Measurements from ENCODE around the gene SPATA21. TPM values are rescaled to one million over a fixed set of nuclear protein-coding genes. Genes with fewer than 3 reads are reported as not detected.
"Not testable (repeated sequence)": the region's sequence is repeated elsewhere in the genome, so short reads cannot be mapped to it uniquely, and the experiment has no call there.

SPATA21 gene
- total RNA-seq = not detected
- long read RNA-seq, partial matches to known transcripts = 0 of 2 reads
- long read RNA-seq, other reads (novel, unspliced or antisense) = 2 of 2 reads

- Histone ChIP-seq H3K4me3 (no peak within 1 kb of the TSS), H3K27me3 (ENCODE audit: low read depth) (no peaks in the 10 kb centered on the region), H3K27ac (replicated peaks) (no peak within 1 kb of the TSS), H3K36me3 (no peaks in the 10 kb centered on the region), H3K4me1 (peaks cover 28% of the 10 kb centered on the region), H3K9me3 (replicated peaks) (no peaks in the 10 kb centered on the region)
- TF ChIP-seq CTCF (IDR thresholded peaks at IDR 0.05; ENCODE audit: borderline replicate concordance) = no peak
- intact Hi-C loops (cut with micrococcal nuclease) = no loop called here
- no peak for DNase-seq
These were observed at the start of gene SPATA21 for GRCh38 chr1:16436946-16437474. TSS of gene SPATA21 (minus strand) at chr1:16437424. CDS start at chr1:16431371, 6,053 bp downstream.

- H3K9me3 ChIP-seq (replicated peaks); DNase-seq; H3K27ac ChIP-seq (replicated peaks); intact Hi-C loops (cut with micrococcal nuclease); H3K4me3 ChIP-seq; H3K27me3 ChIP-seq (ENCODE audit: low read depth); H3K4me1 ChIP-seq: not testable (repeated sequence)
- H3K36me3 ChIP-seq = peaks cover 63% of the 10 kb centered on the region
These were observed 49.8 kb upstream of the SPATA21 start for GRCh38 chr1:16487011-16487410.

- H3K4me3 ChIP-seq; H3K27me3 ChIP-seq (ENCODE audit: low read depth); H3K9me3 ChIP-seq (replicated peaks); DNase-seq; H3K4me1 ChIP-seq; intact Hi-C loops (cut with micrococcal nuclease); H3K27ac ChIP-seq (replicated peaks): not testable (repeated sequence)
- peaks cover 70% of the 10 kb centered on the region for H3K36me3 ChIP-seq
These were observed 49.1 kb upstream of the SPATA21 start for GRCh38 chr1:16486316-16486715.

- Histone ChIP-seq H3K27ac (replicated peaks) (no peak overlapping the region), H3K36me3 (peaks cover 83% of the 10 kb centered on the region), H3K4me3 (no peak overlapping the region), H3K4me1 (no peaks in the 10 kb centered on the region), H3K27me3 (ENCODE audit: low read depth) (no peaks in the 10 kb centered on the region), H3K9me3 (replicated peaks) (no peaks in the 10 kb centered on the region)
- intact Hi-C loops (cut with micrococcal nuclease) = no loop called here
- TF ChIP-seq CTCF (IDR thresholded peaks at IDR 0.05; ENCODE audit: borderline replicate concordance) = no peak
- DNase-seq = no peak
These were observed 47.7 kb upstream of the SPATA21 start for GRCh38 chr1:16484931-16485330.

GRCh38 chr1:16484501-16484835 is 47.2 kb upstream of the SPATA21 start:
- Histone ChIP-seq H3K4me1 (no peaks in the 10 kb centered on the region), H3K27me3 (ENCODE audit: low read depth) (no peaks in the 10 kb centered on the region), H3K27ac (replicated peaks) (no peak overlapping the region), H3K9me3 (replicated peaks) (no peaks in the 10 kb centered on the region), H3K36me3 (peaks cover 83% of the 10 kb centered on the region), H3K4me3 (no peak overlapping the region)
- DNase-seq = no peak
- TF ChIP-seq CTCF (IDR thresholded peaks at IDR 0.05; ENCODE audit: borderline replicate concordance) = no peak
- intact Hi-C loops (cut with micrococcal nuclease) = no loop called here

GRCh38 chr1:16483639-16484500 is 46.6 kb upstream of the SPATA21 start:
- H3K9me3 ChIP-seq (replicated peaks); H3K27me3 ChIP-seq (ENCODE audit: low read depth); H3K4me3 ChIP-seq; DNase-seq; H3K4me1 ChIP-seq; H3K27ac ChIP-seq (replicated peaks); intact Hi-C loops (cut with micrococcal nuclease): not testable (repeated sequence)
- peaks cover 79% of the 10 kb centered on the region for H3K36me3 ChIP-seq

- H3K27ac ChIP-seq (replicated peaks); intact Hi-C loops (cut with micrococcal nuclease); DNase-seq; H3K27me3 ChIP-seq (ENCODE audit: low read depth); H3K9me3 ChIP-seq (replicated peaks); H3K4me3 ChIP-seq; H3K4me1 ChIP-seq: not testable (repeated sequence)
- peaks cover 81% of the 10 kb centered on the region for H3K36me3 ChIP-seq
These were observed 45.9 kb upstream of the SPATA21 start for GRCh38 chr1:16483146-16483545.

Data from left ventricle myocardium inferior (tissue), 1 donor.